ENCODE data around the gene MAD1L1. TPM values are rescaled to one million over a fixed set of nuclear protein-coding genes. Genes with fewer than 3 reads are reported as not detected.
A peak's percentile ranks its signal among the peaks of the same experiment; 100 is the strongest.

MAD1L1 gene
- total and polyA plus RNA-seq, 2 of the 8 experiments (the other 6 are each of a cell fraction or from before 2014, with no cell fraction given) = 40.4 to 44.6 TPM

DNA sequence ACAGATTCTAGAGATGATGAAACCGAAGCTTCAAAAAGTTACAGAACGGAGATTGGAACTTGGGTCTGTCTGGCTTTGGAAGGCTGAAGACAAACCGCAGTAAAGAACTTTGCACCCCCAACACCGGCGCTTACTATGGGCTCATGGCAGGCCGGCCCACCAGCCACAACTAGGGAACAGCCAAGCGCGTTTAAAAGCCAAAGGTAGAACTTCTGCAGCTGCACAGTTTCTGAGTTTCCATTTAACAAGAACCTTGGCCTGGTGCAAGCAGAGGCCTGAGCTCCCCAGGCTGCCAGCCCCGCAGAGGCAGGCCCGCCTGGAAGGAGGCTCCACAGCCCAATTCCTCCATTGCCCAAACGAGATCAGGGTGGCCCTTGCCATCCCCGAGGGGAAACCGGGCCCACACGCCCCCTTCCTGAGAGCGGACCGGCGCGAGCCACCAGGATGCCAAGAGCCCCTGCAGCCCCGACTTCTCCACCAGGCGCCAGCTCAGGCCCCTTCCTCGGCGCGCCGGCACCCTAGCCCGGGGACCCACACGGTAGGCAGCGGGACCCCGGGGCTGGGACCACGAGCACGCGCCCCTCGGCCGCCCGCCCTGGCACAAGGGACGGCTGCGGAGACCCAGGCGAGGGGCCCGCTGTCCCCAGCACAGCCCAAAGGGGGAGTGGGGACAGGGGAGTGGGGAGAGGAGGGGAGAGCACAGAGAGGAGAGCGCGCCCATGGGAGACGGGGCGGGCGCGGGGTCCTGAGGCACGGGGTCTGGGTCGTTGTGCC lies 566 bp downstream of the MAD1L1 start:
- Histone ChIP-seq H3K36me3 (ENCODE audit: control insufficient read depth in 2 of 4, insufficient read depth in 4 of 4, low read length in 3 of 4) (peaks cover 13 to 40% (median 28%) of the 10 kb centered on the region in 4 experiments; a peak in 7 of 8 replicates), H3K4me2 (ENCODE audit: insufficient read depth in 1 of 2, low read depth in 2 of 2, low read length in 2 of 2) (peak overlapping the region; percentile 60 to 82), H3K14ac (ENCODE audit: insufficient read length) (no peak overlapping the region), H2AFZ (ENCODE audit: low read length) (no peak overlapping the region), H2BK5ac (ENCODE audit: low read depth, low read length) (no peak overlapping the region; the same call in 1 of the 2 replicates), H3K4ac (replicated peaks; ENCODE audit: insufficient read length, low read depth, low read length) (no peak overlapping the region), H3K18ac (ENCODE audit: extremely low read depth, low read length) (no peak overlapping the region; the same call in 1 of the 2 replicates), H2BK120ac (replicated peaks; ENCODE audit: low read depth, low read length) (no peak overlapping the region), H3K23me2 (ENCODE audit: low read depth, low read length) (peaks cover 8% of the 10 kb centered on the region; the same call in 1 of the 2 replicates), H4K5ac (ENCODE audit: insufficient read length, low read depth, low read length) (peak overlapping the region; percentile 18), H4K8ac (ENCODE audit: extremely low read depth, insufficient read depth, low read length) (peak overlapping the region; percentile 73; the same call in 1 of the 2 replicates), H3K27ac (ENCODE audit: low read depth, low read length) (peak overlapping the region; percentile 31; the same call in 1 of the 2 replicates), H3K27me3 (replicated peaks in 1 of 4; ENCODE audit: control insufficient read depth in 3 of 4, extremely low read depth in 1 of 4, insufficient read depth in 3 of 4, low read length in 3 of 4) (no peaks in the 10 kb centered on the region), H2BK20ac (ENCODE audit: low read length) (no peak overlapping the region), H2AK5ac (ENCODE audit: low read depth, low read length) (no peak overlapping the region), H3K79me1 (ENCODE audit: low read depth, low read length) (peaks cover 10% of the 10 kb centered on the region), H3K4me1 (replicated peaks in 1 of 4; ENCODE audit: control insufficient read depth in 3 of 4, insufficient read depth in 4 of 4, low read length in 3 of 4) (peaks cover 0 to 2% (median 0%) of the 10 kb centered on the region in 4 experiments; a peak in 1 of 7 replicates), H3K23ac (ENCODE audit: insufficient read length) (no peak overlapping the region), H3K9ac (replicated peaks in 1 of 4; ENCODE audit: extremely low read depth in 1 of 4, low read depth in 3 of 4, low read length in 3 of 4) (peak overlapping the region; percentile 65 to 93 (median 70)), H2BK12ac (ENCODE audit: low read depth, low read length) (no peak overlapping the region), H3K9me3 (ENCODE audit: insufficient read depth in 2 of 2, low read depth in 1 of 2, low read length in 1 of 2) (no peaks in the 10 kb centered on the region), H4K20me1 (replicated peaks in 1 of 2; ENCODE audit: control insufficient read depth in 1 of 2, insufficient read depth in 2 of 2, low read length in 2 of 2) (peaks cover 3 to 12% of the 10 kb centered on the region in 2 experiments), H3K56ac (replicated peaks; ENCODE audit: insufficient read length, low read depth, low read length) (peak overlapping the region; percentile 40), H4K91ac (replicated peaks; ENCODE audit: insufficient read length, low read length) (no peak overlapping the region), H3K79me2 (ENCODE audit: control insufficient read depth in 1 of 2, insufficient read depth in 2 of 2, low read length in 2 of 2) (peaks cover 8 to 40% of the 10 kb centered on the region in 2 experiments), H2BK15ac (ENCODE audit: low read length) (no peak overlapping the region), H3K4me3 (ENCODE audit: extremely low read depth in 1 of 4, insufficient read depth in 2 of 4, low read depth in 3 of 4, low read length in 4 of 4) (peak overlapping the region; percentile 62 to 93 (median 82))
- 11% methylated on average over 30 of the region's 46 CpGs; no CpG with 5 or more reads in 1 of the 2 experiments for WGBS, 2 experiments (ENCODE audit: extremely low coverage in 1 of 2, insufficient coverage in 1 of 2, insufficient read length in 1 of 2, insufficient replicate concordance in 2 of 2, low coverage in 1 of 2, low lambda C conversion rate in 2 of 2, missing lambda C conversion rate in 1 of 2)
- ChIA-PET CTCF (ENCODE audit: partially characterized antibody) (interaction anchor here (0.6 to 1.8 kb wide), 7 partner anchors 16 to 148 kb away, joined by 3 to 7 read pairs (median 3); no protein-coding TSS in a partner anchor), POLR2A (ENCODE audit: partially characterized antibody) (interaction anchor here (0.5 to 4.5 kb wide), 17 partner anchors 9 to 400 kb away, joined by 3 to 36 read pairs (median 3); partner anchors contain the start of genes MRM2, NUDT1 and SNX8)
- TF ChIP-seq MAFK (IDR thresholded peaks at IDR 0.05; ENCODE audit: low read depth, low read length) = no peak
- DNase-seq (ENCODE audit: low read depth in 1 of 2, low spot score in 2 of 2) = peak in 1 of 2 experiments; percentile 63
- no peak for FAIRE-seq
